HL-60 (cell line): ENCODE measurements around the gene CLIP4.

Experiments
- POLR2AphosphoS5 ChIP-seq: IDR thresholded peaks from 2 replicates; pipeline ENCODE4 v1.6.1; 2012; ENCODE audit warnings: low read depth
- SPI1 ChIP-seq: IDR thresholded peaks from 2 replicates; pipeline ENCODE4 v1.6.1; 2012; ENCODE audit warnings: low read depth, mild to moderate bottlenecking, borderline replicate concordance
- TF ChIP-seq, protein P1 (sequence below): IDR thresholded peaks from 2 replicates; pipeline ENCODE4 v1.6.1; 2012; ENCODE audit warnings: low read depth; ENCODE audit not compliant: insufficient replicate concordance
- TF ChIP-seq, protein P2 (sequence below): IDR thresholded peaks from one replicate; pipeline ENCODE4 v1.5.1; 2011; ENCODE audit warnings: low read length, control low read depth, inconsistent platforms; ENCODE audit not compliant: insufficient read depth

DNA sequence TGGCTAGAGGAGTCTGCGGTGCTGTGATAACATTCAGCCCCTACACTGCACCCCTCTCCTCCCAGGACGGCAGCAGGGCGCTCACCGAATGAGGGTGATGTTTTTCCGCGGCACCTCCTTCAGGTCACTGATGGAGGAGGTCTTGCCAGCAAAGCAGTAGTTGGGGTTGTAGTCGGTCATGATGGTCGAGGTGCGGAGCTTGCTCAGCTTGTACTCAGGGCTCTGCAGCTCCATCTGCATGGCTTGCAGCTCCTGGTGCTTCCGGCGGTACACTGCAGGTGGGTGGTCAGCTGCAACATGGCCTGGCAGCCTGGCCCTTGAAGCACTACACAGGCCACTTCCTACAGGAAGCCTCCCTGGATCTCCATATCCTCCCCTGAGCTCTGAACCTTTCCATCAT, 108.0 kb downstream of the CLIP4 start:
- TF ChIP-seq, protein P1, sequence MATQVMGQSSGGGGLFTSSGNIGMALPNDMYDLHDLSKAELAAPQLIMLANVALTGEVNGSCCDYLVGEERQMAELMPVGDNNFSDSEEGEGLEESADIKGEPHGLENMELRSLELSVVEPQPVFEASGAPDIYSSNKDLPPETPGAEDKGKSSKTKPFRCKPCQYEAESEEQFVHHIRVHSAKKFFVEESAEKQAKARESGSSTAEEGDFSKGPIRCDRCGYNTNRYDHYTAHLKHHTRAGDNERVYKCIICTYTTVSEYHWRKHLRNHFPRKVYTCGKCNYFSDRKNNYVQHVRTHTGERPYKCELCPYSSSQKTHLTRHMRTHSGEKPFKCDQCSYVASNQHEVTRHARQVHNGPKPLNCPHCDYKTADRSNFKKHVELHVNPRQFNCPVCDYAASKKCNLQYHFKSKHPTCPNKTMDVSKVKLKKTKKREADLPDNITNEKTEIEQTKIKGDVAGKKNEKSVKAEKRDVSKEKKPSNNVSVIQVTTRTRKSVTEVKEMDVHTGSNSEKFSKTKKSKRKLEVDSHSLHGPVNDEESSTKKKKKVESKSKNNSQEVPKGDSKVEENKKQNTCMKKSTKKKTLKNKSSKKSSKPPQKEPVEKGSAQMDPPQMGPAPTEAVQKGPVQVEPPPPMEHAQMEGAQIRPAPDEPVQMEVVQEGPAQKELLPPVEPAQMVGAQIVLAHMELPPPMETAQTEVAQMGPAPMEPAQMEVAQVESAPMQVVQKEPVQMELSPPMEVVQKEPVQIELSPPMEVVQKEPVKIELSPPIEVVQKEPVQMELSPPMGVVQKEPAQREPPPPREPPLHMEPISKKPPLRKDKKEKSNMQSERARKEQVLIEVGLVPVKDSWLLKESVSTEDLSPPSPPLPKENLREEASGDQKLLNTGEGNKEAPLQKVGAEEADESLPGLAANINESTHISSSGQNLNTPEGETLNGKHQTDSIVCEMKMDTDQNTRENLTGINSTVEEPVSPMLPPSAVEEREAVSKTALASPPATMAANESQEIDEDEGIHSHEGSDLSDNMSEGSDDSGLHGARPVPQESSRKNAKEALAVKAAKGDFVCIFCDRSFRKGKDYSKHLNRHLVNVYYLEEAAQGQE, result no peak
- TF ChIP-seq SPI1 (no peak), POLR2AphosphoS5 (no peak)
- TF ChIP-seq, protein P2, sequence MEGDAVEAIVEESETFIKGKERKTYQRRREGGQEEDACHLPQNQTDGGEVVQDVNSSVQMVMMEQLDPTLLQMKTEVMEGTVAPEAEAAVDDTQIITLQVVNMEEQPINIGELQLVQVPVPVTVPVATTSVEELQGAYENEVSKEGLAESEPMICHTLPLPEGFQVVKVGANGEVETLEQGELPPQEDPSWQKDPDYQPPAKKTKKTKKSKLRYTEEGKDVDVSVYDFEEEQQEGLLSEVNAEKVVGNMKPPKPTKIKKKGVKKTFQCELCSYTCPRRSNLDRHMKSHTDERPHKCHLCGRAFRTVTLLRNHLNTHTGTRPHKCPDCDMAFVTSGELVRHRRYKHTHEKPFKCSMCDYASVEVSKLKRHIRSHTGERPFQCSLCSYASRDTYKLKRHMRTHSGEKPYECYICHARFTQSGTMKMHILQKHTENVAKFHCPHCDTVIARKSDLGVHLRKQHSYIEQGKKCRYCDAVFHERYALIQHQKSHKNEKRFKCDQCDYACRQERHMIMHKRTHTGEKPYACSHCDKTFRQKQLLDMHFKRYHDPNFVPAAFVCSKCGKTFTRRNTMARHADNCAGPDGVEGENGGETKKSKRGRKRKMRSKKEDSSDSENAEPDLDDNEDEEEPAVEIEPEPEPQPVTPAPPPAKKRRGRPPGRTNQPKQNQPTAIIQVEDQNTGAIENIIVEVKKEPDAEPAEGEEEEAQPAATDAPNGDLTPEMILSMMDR, result no peak
